HuH-7 (cell line): ENCODE results near the gene CCDC158.
A peak's percentile ranks its signal among the peaks of the same experiment; 100 is the strongest.
"Not testable (repeated sequence)": the region's sequence is repeated elsewhere in the genome, so short reads cannot be mapped to it uniquely, and the experiment has no call there.

ENCODE experiments used
- DNase-seq: peaks from one replicate; pipeline ENCODE4 v3.0.0; 2011; ENCODE audit warnings: low spot score

The CCDC158 gene

GRCh38 chr4:76430519-76431388 is 9.8 kb upstream of the CCDC158 start:
- DNase-seq: peak; percentile 44

GRCh38 chr4:76429636-76430035 is 8.7 kb upstream of the CCDC158 start:
- DNase-seq: no peak

DNA sequence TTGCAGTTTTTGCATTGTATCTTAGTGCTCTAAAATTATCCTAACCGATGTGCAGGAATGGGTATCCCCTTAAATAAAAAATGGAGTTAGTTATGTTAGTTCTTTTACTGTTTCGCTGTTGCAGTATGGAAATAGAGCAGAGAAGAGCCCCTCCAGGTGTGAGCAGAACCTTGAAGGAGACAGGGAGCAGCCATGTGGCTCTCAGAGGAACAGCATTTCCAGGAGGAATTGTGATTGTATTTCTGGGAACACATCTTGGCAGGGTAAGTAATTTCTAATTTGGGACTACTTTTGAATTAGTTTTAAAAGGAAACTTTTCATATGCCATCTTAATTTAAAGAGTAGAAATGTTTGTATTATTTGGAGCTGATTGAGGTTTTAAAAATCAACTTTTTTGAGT is 5.3 kb upstream of the CCDC158 start:
- DNase-seq: no peak

DNA sequence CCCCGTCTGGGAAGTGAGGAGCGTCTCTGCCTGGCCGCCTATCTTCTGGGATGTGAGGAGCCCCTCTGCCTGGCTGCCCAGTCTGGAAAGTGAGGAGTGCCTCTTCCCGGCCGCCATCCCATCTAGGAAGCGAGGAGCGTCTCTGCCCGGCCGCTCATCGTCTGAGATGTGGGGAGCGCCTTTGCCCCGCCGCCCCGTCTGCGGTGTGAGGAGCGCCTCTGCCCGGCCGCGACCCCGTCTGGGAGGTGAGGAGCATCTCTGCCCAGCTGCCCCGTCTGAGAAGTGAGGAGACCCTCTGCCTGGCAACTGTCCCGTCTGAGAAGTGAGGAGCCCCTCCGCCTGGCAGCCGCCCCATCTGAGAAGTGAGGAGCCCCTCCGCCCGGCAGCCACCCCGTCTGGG is 2.2 kb upstream of the CCDC158 start:
- DNase-seq: not testable (repeated sequence)

GRCh38 chr4:76420188-76420761 is 666 bp downstream of the CCDC158 start:
- DNase-seq: no peak

DNA sequence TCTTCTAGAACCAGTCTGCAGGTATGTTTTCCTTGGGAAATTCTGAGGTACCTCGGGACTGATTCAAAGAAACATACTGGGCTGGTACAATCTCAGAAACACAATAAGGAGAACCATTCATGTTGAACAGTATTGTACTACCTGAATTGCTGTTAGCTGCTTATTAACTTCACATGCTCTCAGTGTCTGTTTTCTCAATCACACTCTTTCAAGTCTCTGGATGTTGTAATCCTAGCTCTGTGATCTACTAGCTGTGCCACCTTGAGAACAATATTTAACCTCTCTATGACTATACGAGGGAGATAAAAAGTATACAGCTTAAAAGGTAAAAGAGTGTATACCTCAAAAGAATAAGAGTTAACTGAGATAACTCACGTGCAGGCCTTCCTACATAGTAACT is 10.3 kb downstream of the CCDC158 start:
- no peak for DNase-seq

- DNase-seq: no peak
Observed at GRCh38 chr4:76407440-76408119, 13.4 kb downstream of the CCDC158 start.

- DNase-seq: no peak
Observed at GRCh38 chr4:76406081-76406480, 14.9 kb downstream of the CCDC158 start.

- no peak for DNase-seq
Observed at GRCh38 chr4:76401654-76402053, 19.3 kb downstream of the CCDC158 start.

- DNase-seq: no peak
Observed at GRCh38 chr4:76388160-76388908, 32.6 kb downstream of the CCDC158 start.

DNA sequence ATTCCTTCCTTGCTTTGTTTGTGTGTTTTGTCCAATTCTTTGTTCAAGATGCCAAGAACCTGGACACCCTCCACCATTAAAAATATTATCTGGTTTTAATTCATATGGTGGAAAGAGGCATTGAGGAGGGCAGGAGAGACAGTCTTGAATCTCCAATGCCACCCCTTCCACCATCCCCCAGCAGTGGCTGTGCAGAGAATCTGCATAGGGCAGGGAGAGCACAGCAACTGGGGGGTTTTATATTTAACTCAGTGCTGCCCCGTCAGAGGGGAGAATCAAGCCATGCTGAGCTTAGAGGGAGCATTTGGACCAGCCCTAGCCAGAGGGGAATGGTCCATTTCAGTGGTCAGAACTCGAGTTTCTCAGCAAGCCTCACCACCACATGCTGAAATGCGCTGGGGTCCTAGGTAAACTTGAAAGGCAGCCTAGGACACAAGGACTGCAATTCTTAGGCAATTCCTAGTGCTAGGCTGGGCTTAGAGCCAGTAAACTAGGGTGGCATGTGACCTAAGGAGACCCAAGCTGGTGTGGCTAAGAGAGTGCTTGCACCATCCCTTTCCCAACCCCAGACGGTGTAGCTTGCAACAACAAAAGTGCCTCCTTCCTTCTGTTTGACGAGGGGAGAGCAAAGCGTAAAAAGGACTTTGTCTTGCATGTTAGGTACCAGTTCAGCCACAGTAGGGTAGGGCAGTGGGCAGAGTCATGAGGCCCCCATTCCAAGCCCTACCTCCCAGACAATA is 34.2 kb downstream of the CCDC158 start:
- DNase-seq: no peak

- DNase-seq: no peak
Observed at GRCh38 chr4:76385974-76386373, 35.0 kb downstream of the CCDC158 start.

DNA sequence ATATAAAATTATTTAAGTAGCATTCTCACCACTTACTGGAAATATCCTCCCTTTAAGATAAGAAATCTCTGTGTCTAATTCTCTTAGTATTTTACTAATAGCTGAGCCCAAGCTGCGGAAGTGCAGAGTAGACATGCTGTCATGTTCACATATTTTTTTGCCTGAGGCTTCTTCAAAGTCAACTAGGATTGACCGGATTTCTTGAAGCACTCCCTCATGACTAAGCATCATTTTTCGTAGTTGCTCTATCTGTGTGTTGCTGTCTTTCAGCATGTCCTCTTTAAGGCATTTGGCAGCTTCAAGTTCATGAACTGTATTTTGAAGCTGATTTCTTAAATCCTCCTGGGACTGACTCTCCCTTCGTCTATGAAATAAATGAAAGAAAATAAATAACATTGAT is 36.9 kb downstream of the CCDC158 start:
- DNase-seq: no peak

DNA sequence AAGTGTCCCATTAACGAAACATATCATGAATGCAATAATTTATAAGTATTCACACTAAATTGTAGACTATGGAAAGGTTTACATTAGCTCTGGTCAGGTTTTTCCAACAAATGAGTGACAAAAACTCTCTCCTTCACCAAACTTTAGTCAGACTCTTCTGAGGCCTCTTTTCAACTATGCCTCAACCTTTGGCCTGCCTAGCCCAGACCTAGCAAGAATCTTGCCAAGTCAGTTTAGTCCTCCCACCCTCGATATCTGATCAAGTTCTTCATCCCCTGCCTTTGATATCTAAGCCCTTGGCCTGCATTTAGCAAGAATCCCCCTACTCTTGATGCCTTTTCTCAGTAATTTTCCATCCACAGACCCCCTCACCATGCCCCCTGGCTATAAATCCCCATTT is 37.9 kb downstream of the CCDC158 start:
- DNase-seq: no peak

DNA sequence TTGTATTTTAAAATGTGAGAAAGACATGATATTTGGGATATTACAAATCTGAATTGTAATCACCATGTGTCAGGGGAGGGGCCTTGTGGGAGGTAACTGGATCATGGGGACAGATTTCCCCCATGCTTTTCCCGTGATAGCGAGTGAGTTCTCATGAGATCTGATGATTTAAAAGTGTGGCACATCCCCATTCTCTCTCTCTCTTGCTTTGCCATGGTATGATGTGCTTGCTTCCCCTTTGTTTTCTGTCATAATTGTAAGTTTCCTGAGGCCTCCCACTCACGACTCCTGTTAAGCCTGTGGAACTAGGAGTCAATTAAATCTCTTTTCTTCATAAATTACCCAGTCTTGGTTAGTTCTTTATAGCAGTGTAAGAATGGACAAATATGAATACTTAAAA is 39.0 kb downstream of the CCDC158 start:
- no peak for DNase-seq

DNA sequence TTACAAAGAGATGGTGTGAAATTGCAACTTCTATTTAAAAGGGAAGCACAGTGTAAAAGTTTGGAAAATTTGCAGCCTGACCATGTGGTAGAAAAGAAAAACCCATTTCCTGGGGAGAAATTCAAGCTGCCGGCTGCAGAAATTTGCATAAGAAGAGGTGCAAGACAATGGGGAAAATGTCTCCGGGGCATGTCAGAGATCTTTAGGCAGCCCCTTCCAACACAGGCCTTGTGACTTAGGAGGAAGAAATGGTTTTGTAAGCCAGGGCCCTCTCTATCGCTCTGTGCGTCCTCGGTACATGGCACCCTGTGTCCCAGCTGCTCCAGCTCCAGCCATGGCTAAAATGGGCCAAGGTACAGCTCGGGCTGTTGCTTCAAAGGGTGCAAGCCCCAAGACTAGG is 40.4 kb downstream of the CCDC158 start:
- no peak for DNase-seq

- peak; percentile 24 for DNase-seq
Observed at GRCh38 chr4:76377911-76378310, 43.0 kb downstream of the CCDC158 start.

GRCh38 chr4:76377481-76377901 is 43.5 kb downstream of the CCDC158 start:
- peak; percentile 23 for DNase-seq

DNA sequence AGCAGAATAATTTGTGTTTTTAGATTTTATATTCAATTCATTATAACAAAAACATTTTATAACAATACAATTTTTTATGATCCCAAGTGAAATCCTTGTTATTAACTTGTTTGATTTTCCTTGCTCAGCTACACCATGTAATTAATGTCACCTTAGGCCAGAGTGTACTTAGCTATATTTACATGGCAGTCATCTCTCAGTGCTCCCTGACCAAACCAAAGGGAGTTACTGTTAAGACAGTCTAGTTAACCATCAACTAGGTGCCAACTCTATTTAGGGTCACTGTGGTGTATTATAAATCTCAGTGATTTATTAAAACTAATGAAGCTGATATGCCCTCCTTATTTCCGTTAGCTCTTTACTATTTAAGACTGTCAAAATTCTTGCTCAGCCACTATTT is 44.4 kb downstream of the CCDC158 start:
- DNase-seq: peak; percentile 26

DNA sequence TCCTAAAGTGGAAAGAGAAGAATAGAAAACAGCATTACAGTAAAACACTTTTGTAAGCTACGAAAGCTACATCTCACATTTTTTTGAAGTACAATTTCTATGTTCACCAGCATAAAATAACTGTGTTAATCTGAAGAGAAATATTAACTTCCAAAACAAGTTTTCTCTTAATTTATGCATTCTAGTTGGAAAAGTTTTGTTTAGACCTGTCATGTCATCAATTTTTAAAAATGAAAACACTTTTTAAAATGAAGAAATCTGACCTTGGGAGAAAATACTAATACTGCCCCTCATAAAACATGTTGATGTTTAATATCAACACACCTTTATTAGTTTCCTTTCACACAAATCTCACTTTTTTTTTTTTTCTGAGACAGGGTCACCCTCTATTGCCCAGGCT is 45.2 kb downstream of the CCDC158 start:
- DNase-seq: no peak

DNA sequence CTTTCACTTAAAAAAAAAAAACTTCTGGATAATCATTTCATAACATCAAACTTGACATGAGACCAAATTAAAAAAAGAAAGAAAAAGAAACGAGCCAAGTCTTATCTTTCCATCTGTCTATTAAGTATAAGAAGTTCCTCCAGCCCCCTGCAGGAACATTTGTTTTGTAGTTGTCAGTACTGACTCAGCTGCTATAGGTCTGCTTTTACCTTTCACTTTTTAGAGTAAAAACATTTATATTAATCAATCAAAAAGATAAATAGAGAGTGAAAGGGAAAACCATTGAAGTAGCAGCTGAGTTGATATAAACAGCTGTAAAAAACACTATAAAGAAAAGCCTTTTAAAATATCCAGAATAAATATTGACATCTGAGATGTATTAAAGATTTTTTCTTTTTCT is 46.1 kb downstream of the CCDC158 start:
- no peak for DNase-seq
